Mesothelial cell of epicardium (in vitro differentiated cells): ENCODE measurements around the gene ST8SIA4. TPM values are rescaled to one million over a fixed set of nuclear protein-coding genes. Genes with fewer than 3 reads are reported as not detected.

Experiments used
- DNase-seq, 2 experiments: peaks; one replicate each; pipeline ENCODE4 v3.0.0; 2021; ENCODE audit warnings: low spot score in 2 of 2; ENCODE audit not compliant: unreplicated experiment in 2 of 2
- H3K27ac Mint-ChIP-seq: 2 replicates; pipeline ENCODE4 v1.8.0; 2021; ENCODE audit warnings: mixed read lengths
- H3K27me3 Mint-ChIP-seq: 2 replicates; pipeline ENCODE4 v1.8.0; 2021; ENCODE audit warnings: low read depth, mixed read lengths
- H3K36me3 Mint-ChIP-seq: 2 replicates; pipeline ENCODE4 v1.8.0; 2021; ENCODE audit warnings: mixed read lengths
- H3K4me1 Mint-ChIP-seq: 2 replicates; pipeline ENCODE4 v1.8.0; 2021; ENCODE audit warnings: mixed read lengths
- H3K4me3 Mint-ChIP-seq: 2 replicates; pipeline ENCODE4 v1.8.0; 2021; ENCODE audit warnings: mild to moderate bottlenecking, moderate library complexity, mixed read lengths
- H3K9me3 Mint-ChIP-seq: 2 replicates; pipeline ENCODE4 v1.8.0; 2021; ENCODE audit warnings: mixed read lengths
- total RNA-seq: library from RNA; stranded (reverse); gene quantifications from 3 replicates; pipeline ENCODE4 v1.2.1, GENCODE V29; 2021
- TF ChIP-seq, protein P1 (sequence below): fragments of 200-600 bp; sonication (generic); IDR thresholded peaks from one replicate; pipeline ENCODE4 v1.5.0; 2021; ENCODE audit warnings: antibody characterized with exemption; ENCODE audit not compliant: unreplicated experiment

The ST8SIA4 gene
- total RNA-seq, 1 donor from 2014 or later: 9.6 TPM

DNA sequence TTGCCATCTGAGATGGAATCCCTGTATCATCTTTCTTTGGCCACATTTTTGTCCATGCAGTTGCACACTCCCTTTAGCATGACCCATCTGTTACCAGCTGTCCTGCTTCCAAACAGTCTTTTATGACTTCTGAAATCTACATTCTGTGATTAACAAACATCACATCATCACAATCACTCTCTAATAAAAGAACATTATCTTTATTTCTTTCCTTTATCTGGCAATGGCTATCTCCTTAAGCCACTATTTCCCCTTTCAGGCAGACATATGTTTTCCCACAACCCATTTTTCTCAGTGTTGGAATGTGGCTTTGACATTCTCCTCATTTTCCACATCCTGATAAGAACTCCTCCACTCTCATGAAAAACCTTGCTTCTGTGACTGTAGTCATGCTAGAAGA, 141.0 kb downstream of the ST8SIA4 start:
- Mint-ChIP-seq H3K9me3 (no peaks in the 10 kb centered on the region), H3K36me3 (no peaks in the 10 kb centered on the region), H3K4me3 (no peak overlapping the region), H3K27ac (no peak overlapping the region), H3K4me1 (peaks cover 11% of the 10 kb centered on the region), H3K27me3 (peaks cover 9% of the 10 kb centered on the region)
- no peak for DNase-seq
- TF ChIP-seq, protein P1, sequence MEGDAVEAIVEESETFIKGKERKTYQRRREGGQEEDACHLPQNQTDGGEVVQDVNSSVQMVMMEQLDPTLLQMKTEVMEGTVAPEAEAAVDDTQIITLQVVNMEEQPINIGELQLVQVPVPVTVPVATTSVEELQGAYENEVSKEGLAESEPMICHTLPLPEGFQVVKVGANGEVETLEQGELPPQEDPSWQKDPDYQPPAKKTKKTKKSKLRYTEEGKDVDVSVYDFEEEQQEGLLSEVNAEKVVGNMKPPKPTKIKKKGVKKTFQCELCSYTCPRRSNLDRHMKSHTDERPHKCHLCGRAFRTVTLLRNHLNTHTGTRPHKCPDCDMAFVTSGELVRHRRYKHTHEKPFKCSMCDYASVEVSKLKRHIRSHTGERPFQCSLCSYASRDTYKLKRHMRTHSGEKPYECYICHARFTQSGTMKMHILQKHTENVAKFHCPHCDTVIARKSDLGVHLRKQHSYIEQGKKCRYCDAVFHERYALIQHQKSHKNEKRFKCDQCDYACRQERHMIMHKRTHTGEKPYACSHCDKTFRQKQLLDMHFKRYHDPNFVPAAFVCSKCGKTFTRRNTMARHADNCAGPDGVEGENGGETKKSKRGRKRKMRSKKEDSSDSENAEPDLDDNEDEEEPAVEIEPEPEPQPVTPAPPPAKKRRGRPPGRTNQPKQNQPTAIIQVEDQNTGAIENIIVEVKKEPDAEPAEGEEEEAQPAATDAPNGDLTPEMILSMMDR: no peak

DNA sequence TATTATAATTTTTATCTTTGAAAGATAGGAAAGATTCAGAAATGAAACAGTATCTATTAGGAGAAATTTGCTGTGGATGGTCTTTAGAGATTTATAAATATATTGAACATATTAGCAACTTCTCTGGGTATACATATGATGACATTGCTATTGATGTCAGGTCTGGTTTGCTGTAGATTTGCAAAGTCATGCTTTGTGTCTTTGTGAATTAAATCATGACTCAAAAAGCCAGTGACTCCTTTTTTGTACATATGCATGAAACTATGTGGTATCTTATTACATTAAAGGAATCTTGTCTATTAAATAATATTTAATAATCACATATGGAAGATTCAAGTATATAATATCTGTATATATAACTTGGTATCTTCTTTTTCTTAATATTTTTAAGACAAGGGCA, 141.9 kb downstream of the ST8SIA4 start:
- H3K9me3 Mint-ChIP-seq: no peaks in the 10 kb centered on the region
- DNase-seq: no peak
- no peak overlapping the region for H3K27ac Mint-ChIP-seq
- peaks cover 11% of the 10 kb centered on the region for H3K4me1 Mint-ChIP-seq
- H3K36me3 Mint-ChIP-seq: no peaks in the 10 kb centered on the region
- H3K4me3 Mint-ChIP-seq: no peak overlapping the region
- H3K27me3 Mint-ChIP-seq: peaks cover 16% of the 10 kb centered on the region
- TF ChIP-seq, protein P1: no peak

DNA sequence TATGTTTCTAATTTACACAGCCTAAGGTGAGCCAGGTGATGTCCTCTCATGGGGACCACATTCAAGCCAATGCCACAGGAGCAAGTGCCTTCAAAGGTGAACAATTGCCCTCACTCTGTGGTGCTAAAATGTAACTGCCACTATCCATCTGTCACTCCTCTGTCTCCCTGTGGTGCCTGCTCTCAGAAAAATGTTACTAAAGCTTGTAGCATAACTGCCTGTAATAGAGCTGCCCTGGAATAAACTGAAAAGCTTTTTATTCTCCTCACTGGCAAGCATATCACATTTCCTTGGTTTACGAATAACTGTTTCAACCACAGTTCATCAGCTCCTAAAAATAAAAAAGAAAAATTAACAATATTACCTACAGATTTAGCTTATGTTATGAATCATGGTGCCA, 142.4 kb downstream of the ST8SIA4 start:
- H3K27me3 Mint-ChIP-seq: peaks cover 19% of the 10 kb centered on the region
- no peaks in the 10 kb centered on the region for H3K9me3 Mint-ChIP-seq
- no peak overlapping the region for H3K27ac Mint-ChIP-seq
- TF ChIP-seq, protein P1: no peak
- no peak overlapping the region for H3K4me3 Mint-ChIP-seq
- H3K4me1 Mint-ChIP-seq: peaks cover 11% of the 10 kb centered on the region
- H3K36me3 Mint-ChIP-seq: no peaks in the 10 kb centered on the region
- no peak for DNase-seq

DNA sequence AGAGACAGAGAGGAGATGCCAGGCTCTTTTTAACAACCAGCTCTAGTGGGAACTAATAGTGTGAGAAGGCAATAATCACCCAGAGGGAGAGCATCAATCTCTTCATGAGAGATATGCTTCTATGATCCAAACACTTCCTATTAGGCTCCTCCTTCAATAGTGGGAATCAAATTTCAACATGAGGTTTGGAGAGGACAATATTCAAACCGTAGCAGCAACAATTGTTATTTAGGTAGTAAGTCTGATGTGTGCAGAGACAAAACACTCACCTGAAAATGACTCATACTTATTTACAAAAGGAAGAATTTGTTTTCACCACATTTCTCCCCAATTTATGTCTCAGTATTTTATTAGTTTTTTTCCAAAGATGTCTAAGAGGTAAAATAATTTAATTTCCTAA, 144.3 kb downstream of the ST8SIA4 start:
- H3K4me3 Mint-ChIP-seq: no peak overlapping the region
- no peaks in the 10 kb centered on the region for H3K9me3 Mint-ChIP-seq
- H3K27me3 Mint-ChIP-seq: peaks cover 29% of the 10 kb centered on the region
- H3K27ac Mint-ChIP-seq: no peak overlapping the region
- no peak for DNase-seq
- no peaks in the 10 kb centered on the region for H3K36me3 Mint-ChIP-seq
- H3K4me1 Mint-ChIP-seq: peaks cover 13% of the 10 kb centered on the region
- TF ChIP-seq, protein P1: no peak

DNA sequence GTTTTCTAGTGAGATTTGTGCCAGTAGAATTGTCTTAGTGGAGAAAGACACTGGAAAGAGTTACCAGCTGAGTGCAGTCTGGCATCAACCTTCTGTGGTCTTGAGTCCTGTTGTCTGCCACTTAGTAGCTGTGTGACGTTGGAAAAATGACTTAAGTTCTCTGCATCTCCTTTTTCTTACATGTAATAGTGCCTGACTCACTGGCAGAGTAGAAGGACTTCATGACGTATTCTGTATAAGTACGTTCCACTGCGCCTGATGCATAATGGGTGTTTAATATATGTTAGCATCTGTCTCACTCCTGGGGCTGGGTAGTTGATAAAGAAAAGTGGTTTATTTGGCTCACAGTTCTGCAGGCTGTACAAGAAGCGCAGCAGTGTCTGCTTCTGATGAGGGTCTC, 144.8 kb downstream of the ST8SIA4 start:
- H3K36me3 Mint-ChIP-seq: no peaks in the 10 kb centered on the region
- H3K27me3 Mint-ChIP-seq: peaks cover 29% of the 10 kb centered on the region
- H3K9me3 Mint-ChIP-seq: no peaks in the 10 kb centered on the region
- no peak for DNase-seq
- peaks cover 13% of the 10 kb centered on the region for H3K4me1 Mint-ChIP-seq
- H3K4me3 Mint-ChIP-seq: no peak overlapping the region
- no peak overlapping the region for H3K27ac Mint-ChIP-seq
- TF ChIP-seq, protein P1: no peak

DNA sequence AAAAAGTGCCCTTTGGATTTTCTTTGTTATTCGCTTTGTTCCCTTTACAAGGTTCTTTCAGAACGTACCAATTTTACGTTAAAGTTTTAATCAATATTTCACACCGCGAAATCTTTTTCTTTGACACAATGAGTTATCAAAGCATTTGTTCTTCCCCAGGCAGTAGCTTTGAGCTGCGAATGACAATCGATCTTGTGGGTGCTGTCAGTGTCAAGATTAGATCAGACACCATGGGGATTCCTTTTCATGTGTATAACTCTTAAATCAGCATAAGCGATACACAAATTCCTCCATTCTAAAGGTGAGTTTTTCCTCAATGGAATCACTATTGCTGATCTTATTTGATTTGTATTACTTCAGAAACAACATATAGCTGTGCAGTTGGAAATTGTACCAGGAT, 145.5 kb downstream of the ST8SIA4 start:
- TF ChIP-seq, protein P1: no peak
- no peaks in the 10 kb centered on the region for H3K9me3 Mint-ChIP-seq
- H3K27me3 Mint-ChIP-seq: peaks cover 34% of the 10 kb centered on the region
- DNase-seq: no peak
- H3K4me1 Mint-ChIP-seq: peaks cover 13% of the 10 kb centered on the region
- H3K27ac Mint-ChIP-seq: no peak overlapping the region
- no peak overlapping the region for H3K4me3 Mint-ChIP-seq
- H3K36me3 Mint-ChIP-seq: no peaks in the 10 kb centered on the region
